K562 (cell line): ENCODE data around the gene RBM18. TPM values are rescaled to one million over a fixed set of nuclear protein-coding genes. Genes with fewer than 3 reads are reported as not detected.
A peak's percentile ranks its signal among the peaks of the same experiment; 100 is the strongest.

ENCODE experiments used
- ATAC-seq: fragments of 200-7000 bp; cut with Tn5 transposase; 3 replicates; pipeline ENCODE4 v1.9.1; 2020; ENCODE audit warnings: moderate library complexity
- BruUV-seq: library from RNA; stranded (reverse); fragments of 400-500 nt; replicated peaks from 2 replicates; lab custom pipeline; 2021; lab: Mats Ljungman, UMichigan
- CTCF ChIA-PET: fragments of 300-600 bp; formaldehyde crosslinking; extraction: SDS; loops from one replicate; lab custom pipeline; 2021; ENCODE audit warnings: low intra/inter-chr PET ratio; lab: Yijun Ruan, JAX
- POLR2A ChIA-PET: fragments of 300-600, 350-650 bp; sonication (Branson Sonifier 250); formaldehyde crosslinking; extraction: SDS; loops from one replicate; lab custom pipeline; 2021; ENCODE audit warnings: antibody characterized with exemption, inconsistent platforms; lab: Yijun Ruan, JAX
- DNase-seq, 4 experiments: peaks; one replicate each; pipeline versions ENCODE4 v3.0.0 to v3.0.0-alpha.2; 2011 to 2018; ENCODE audit warnings: low spot score in 3 of 4, mixed read lengths in 3 of 4; ENCODE audit errors: extremely low read depth in 1 of 4
- FAIRE-seq: peaks from 2 replicates; lab custom pipeline; 2011; peaks lifted over from hg19 to GRCh38; lab: Jason Lieb, UNC
- H2AFZ ChIP-seq: 2 replicates; pipeline ENCODE4 v1.6.0; 2011; ENCODE audit warnings: low read depth, low read length, control low read depth, inconsistent platforms
- H3K27ac ChIP-seq: fragments of 200-600 bp; 3 replicates; pipeline ENCODE4 v1.8.0; 2011; ENCODE audit warnings: low read depth, mild to moderate bottlenecking, control low read depth, inconsistent platforms, low read length, moderate library complexity, mixed read lengths; ENCODE audit errors: extremely low read depth
- H3K27me3 ChIP-seq, 2 experiments: fragments of 300-600 bp in 1 of 2; 2 replicates in 1 of 2; 3 replicates in 1 of 2; pipeline versions ENCODE4 v1.6.0 to v1.8.0; 2011; ENCODE audit warnings: inconsistent platforms in 2 of 2, low read length in 2 of 2, mild to moderate bottlenecking in 1 of 2, mixed read lengths in 1 of 2, moderate library complexity in 1 of 2; ENCODE audit not compliant: control insufficient read depth in 2 of 2, insufficient read depth in 2 of 2
- H3K36me3 ChIP-seq: fragments of 300-600 bp; 3 replicates; pipeline ENCODE4 v1.8.0; 2011; ENCODE audit warnings: mild to moderate bottlenecking, low read length, inconsistent platforms; ENCODE audit not compliant: control insufficient read depth, insufficient read depth
- H3K4me1 ChIP-seq, 2 experiments: fragments of 200-600 bp in 1 of 2; replicated peaks in 1 of 2; 2 replicates in 1 of 2; 3 replicates in 1 of 2; pipeline versions ENCODE4 v1.5.1 to v1.8.0; 2011; ENCODE audit warnings: inconsistent platforms in 2 of 2, low read length in 2 of 2, mild to moderate bottlenecking in 1 of 2, mixed read lengths in 1 of 2, moderate library complexity in 1 of 2; ENCODE audit not compliant: control insufficient read depth in 2 of 2, insufficient read depth in 2 of 2
- H3K4me2 ChIP-seq: 2 replicates; pipeline ENCODE4 v1.6.1; 2011; ENCODE audit warnings: low read length, control low read depth, inconsistent platforms, mixed read lengths; ENCODE audit not compliant: insufficient read depth
- H3K4me3 ChIP-seq: fragments of 200-600 bp; sonication (generic), shearing (Covaris generic); 2 replicates; pipeline ENCODE4 v1.5.1; 2016; ENCODE audit warnings: control low read depth, inconsistent platforms
- H3K79me2 ChIP-seq: fragments of 200-600 bp; 3 replicates; pipeline ENCODE4 v1.8.0; 2011; ENCODE audit warnings: low read length, inconsistent platforms; ENCODE audit not compliant: control insufficient read depth, insufficient read depth
- H3K9ac ChIP-seq, 2 experiments: 2 replicates each; pipeline versions ENCODE4 v1.6.0 to v1.6.1; 2011; ENCODE audit warnings: low read depth in 2 of 2, low read length in 2 of 2, control low read depth in 1 of 2, inconsistent platforms in 1 of 2, mild to moderate bottlenecking in 1 of 2, mixed read lengths in 1 of 2; ENCODE audit not compliant: insufficient read depth in 1 of 2
- H3K9me1 ChIP-seq: one replicate; pipeline ENCODE4 v1.6.0; 2011; ENCODE audit warnings: inconsistent platforms, mild to moderate bottlenecking, low read length, moderate library complexity; ENCODE audit not compliant: control insufficient read depth, insufficient read depth
- H3K9me3 ChIP-seq: replicated peaks from 2 replicates; pipeline ENCODE4 v1.5.1; 2011; ENCODE audit warnings: low read depth, low read length, inconsistent platforms; ENCODE audit not compliant: control insufficient read depth, insufficient read depth
- H4K20me1 ChIP-seq: replicated peaks from 2 replicates; pipeline ENCODE4 v1.6.1; 2011; ENCODE audit warnings: low read length, inconsistent platforms, mixed read lengths; ENCODE audit not compliant: control insufficient read depth, insufficient read depth
- KLF10 ChIP-seq: fragments of 250-450 bp; sonication (Bioruptor Pico); IDR thresholded peaks from 2 replicates; pipeline ENCODE4 v1.6.1; 2021; ENCODE audit warnings: matching md5 sums
- MEIS2 ChIP-seq: fragments of 450-650 bp; IDR thresholded peaks from 2 replicates; pipeline ENCODE4 v1.6.1; 2014; ENCODE audit warnings: mild to moderate bottlenecking; ENCODE audit not compliant: partially characterized antibody
- ZNF239 ChIP-seq: fragments of 250-450 bp; sonication (Bioruptor Pico); IDR thresholded peaks from 2 replicates; pipeline ENCODE4 v1.4.0; 2020; ENCODE audit warnings: mild to moderate bottlenecking
- ZNF407 ChIP-seq: fragments of 450-650 bp; IDR thresholded peaks from 2 replicates; pipeline ENCODE4 v1.6.1; 2016; ENCODE audit warnings: low read depth
- WGBS: fragments of 100-300 bp; shearing (Covaris generic); methylation state at CpG from one replicate; pipeline ENCODE4 v1.1.6; 2016; ENCODE audit warnings: low coverage, mixed read lengths; ENCODE audit not compliant: insufficient coverage; ENCODE audit errors: missing lambda C conversion rate; 5-methylcytosine and 5-hydroxymethylcytosine counted together
- in situ Hi-C: fragments of 300-500 bp; cut with MboI; formaldehyde crosslinking; loops from 4 replicates; pipeline ENCODE4 v1.15.0; 2018; ENCODE audit warnings: inconsistent platforms, mixed read lengths
- intact Hi-C: fragments of 100-400 bp; cut with micrococcal nuclease; formaldehyde crosslinking; loops from 2 replicates; pipeline ENCODE4 v1.14.2; 2022
- polyA plus RNA-seq, 8 experiments: library from polyadenylated mRNA; depleted of rRNA in 4 of 8; stranded (reverse) in 5 of 8; unstranded in 3 of 8; fragments of >200 nt; fragmentation: Nextera tagmentation in 2 of 8; fragmentation: Illumina TruSeq in 1 of 8; extraction: Ambion mirVana in 2 of 8; extraction: Trizol in 1 of 8; gene quantifications; 2 replicates each; pipeline versions ENCODE4 v1.2.1 to v1.2.3, GENCODE V29; 2011 to 2014; ENCODE audit warnings: inconsistent platforms in 1 of 8, missing spikeins in 1 of 8
- total RNA-seq, 7 experiments: library from RNA; depleted of rRNA in 6 of 7; stranded (reverse); fragments of >200 nt in 6 of 7; fragmentation: Illumina TruSeq in 2 of 7; extraction: Trizol in 2 of 7; gene quantifications; 2 replicates each; pipeline versions ENCODE4 v1.2.1 to v1.2.3, GENCODE V29; 2011 to 2021; ENCODE audit warnings: low replicate concordance in 1 of 7

Gene RBM18
- total and polyA plus RNA-seq, 9 of the 15 experiments (the other 6 are each of a cell fraction or from before 2014, with no cell fraction given) = 7.9 to 86.3 (median 34.0) TPM

- H3K27me3 ChIP-seq = no peaks in the 10 kb centered on the region
- no peak for FAIRE-seq
- H3K4me1 ChIP-seq = no peaks in the 10 kb centered on the region
- no peak for ATAC-seq
- 0 out of 2 replicates have a peak, but pooled peaks cover 4% of the 10 kb centered on the region for H4K20me1 ChIP-seq
- in situ Hi-C loops (no loop called here), intact Hi-C loops (no loop called here)
- H3K9ac ChIP-seq = no peak overlapping the region
- 92% methylated on average over 5 of the region's 5 CpGs for WGBS
- DNase-seq = no peak
- H3K9me3 ChIP-seq = no peaks in the 10 kb centered on the region
- CTCF ChIA-PET = no interaction called here
- no peak overlapping the region for H2AFZ ChIP-seq
- POLR2A ChIA-PET = interaction anchor here (0.6 to 1.0 kb wide), 2 partner anchors 8 to 61 kb away, joined by 3 read pairs; partner anchors contain the start of genes MRRF and RBM18
- no peak overlapping the region for H3K27ac ChIP-seq
- H3K36me3 ChIP-seq = peaks cover 39% of the 10 kb centered on the region; the same call in 2 of the 3 replicates
- no peaks in the 10 kb centered on the region for H3K9me1 ChIP-seq
- no peaks in the 10 kb centered on the region for H3K79me2 ChIP-seq
- BruUV-seq = TSS peak; percentile 13
- H3K4me2 ChIP-seq = no peak overlapping the region
- H3K4me3 ChIP-seq = no peak overlapping the region
- TF ChIP-seq MEIS2 (no peak), KLF10 (CRISPR knock-in tag) (no peak), ZNF407 (no peak), ZNF239 (no peak)
Observed at GRCh38 chr9:122204055-122204454, 60.6 kb downstream of the RBM18 start.
